AG09319 (cell line): ENCODE data around the gene NR5A2.

Experiments
- DNase-seq: peaks from one replicate; pipeline ENCODE4 v3.0.0-alpha.2; 2010; ENCODE audit warnings: low read depth; ENCODE audit errors: extremely low read depth
- TF ChIP-seq, protein P1 (sequence below): IDR thresholded peaks from 2 replicates; pipeline ENCODE4 v1.5.1; 2011; ENCODE audit warnings: low read depth, mild to moderate bottlenecking, inconsistent platforms, low read length, moderate library complexity

The NR5A2 gene

GRCh38 chr1:200036619-200037270 is 9.2 kb downstream of the NR5A2 start:
- no peak for DNase-seq

DNA sequence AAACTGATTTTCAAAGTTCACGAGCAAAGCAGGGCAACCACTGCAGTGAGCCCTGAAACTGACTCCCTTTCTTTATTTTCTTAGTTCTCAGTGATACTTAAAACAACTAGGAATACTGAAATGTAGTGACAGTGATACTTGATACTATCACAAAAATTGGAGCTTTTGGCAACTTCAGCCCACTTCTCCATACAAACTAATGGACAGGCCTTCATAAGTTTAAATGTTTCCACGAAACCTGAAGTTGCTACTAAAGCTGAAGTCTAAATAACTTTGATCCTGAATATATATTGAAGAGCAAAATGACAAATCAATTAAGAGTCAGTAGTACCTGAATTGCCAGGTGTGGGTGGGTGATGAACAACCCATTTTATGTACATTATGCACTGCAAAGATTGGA is 10.0 kb downstream of the NR5A2 start:
- DNase-seq: no peak
- TF ChIP-seq, protein P1, sequence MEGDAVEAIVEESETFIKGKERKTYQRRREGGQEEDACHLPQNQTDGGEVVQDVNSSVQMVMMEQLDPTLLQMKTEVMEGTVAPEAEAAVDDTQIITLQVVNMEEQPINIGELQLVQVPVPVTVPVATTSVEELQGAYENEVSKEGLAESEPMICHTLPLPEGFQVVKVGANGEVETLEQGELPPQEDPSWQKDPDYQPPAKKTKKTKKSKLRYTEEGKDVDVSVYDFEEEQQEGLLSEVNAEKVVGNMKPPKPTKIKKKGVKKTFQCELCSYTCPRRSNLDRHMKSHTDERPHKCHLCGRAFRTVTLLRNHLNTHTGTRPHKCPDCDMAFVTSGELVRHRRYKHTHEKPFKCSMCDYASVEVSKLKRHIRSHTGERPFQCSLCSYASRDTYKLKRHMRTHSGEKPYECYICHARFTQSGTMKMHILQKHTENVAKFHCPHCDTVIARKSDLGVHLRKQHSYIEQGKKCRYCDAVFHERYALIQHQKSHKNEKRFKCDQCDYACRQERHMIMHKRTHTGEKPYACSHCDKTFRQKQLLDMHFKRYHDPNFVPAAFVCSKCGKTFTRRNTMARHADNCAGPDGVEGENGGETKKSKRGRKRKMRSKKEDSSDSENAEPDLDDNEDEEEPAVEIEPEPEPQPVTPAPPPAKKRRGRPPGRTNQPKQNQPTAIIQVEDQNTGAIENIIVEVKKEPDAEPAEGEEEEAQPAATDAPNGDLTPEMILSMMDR: no peak

More at GRCh38 chr1:200036619-200037270, 9.2 kb downstream of the NR5A2 start:
- TF ChIP-seq, protein P1: no peak

DNA sequence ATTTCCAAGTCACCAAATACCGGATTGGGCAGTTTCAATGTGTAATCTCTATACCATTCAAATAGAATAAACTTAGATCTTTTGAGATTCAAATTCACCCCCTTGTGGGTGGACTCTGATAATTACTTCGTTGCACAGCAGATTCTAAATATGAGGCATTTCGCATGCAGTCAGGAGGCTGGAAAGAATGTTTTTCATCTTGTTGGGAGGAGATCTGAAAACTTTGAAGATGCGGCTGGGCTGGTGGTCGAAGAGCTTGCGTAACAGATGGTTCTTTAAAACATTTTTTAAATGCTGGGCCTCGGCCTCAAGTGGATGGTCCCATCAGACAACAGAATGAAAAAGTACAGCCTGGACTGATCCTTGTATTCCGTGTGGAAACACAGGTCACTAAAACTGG is 10.4 kb downstream of the NR5A2 start:
- DNase-seq: no peak
- TF ChIP-seq, protein P1: no peak

GRCh38 chr1:200038325-200038980 is 10.9 kb downstream of the NR5A2 start:
- TF ChIP-seq, protein P1: no peak
- DNase-seq: no peak

GRCh38 chr1:200038981-200039848 is 11.7 kb downstream of the NR5A2 start:
- TF ChIP-seq, protein P1: no peak
- no peak for DNase-seq

DNA sequence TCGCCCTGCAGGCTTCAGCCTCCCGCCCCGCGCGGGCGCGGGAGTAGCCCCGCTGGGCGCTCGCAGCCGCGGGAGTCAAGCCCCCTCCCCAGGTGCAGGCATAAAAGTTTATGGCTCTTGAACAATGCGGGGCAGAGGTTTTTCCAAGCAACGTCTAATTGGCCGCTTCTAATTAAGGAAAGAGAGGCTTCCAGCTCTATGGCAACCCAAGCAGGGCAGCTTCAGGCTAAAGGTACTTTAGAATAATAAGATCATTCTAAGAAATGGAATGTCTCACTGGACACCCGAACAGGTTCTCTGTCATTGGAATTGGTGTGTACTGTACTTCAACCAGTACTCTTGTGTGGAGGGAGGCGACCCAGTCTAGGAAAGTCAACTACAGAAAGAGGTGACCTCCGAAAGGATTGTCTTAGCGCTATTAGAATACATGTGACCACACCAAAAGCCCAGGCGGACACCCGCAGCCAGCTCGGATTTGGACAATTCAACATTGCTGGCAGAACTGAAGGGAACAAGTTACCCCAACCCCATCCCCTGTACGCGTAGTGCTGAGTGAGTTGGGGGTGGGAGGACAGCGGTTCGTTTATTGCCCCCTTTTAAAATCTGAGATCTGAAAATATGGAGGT is 12.5 kb downstream of the NR5A2 start:
- TF ChIP-seq, protein P1: no peak
- DNase-seq: no peak
